ENCODE measurements around the gene MAP6D1.

MAP6D1 gene

DNA sequence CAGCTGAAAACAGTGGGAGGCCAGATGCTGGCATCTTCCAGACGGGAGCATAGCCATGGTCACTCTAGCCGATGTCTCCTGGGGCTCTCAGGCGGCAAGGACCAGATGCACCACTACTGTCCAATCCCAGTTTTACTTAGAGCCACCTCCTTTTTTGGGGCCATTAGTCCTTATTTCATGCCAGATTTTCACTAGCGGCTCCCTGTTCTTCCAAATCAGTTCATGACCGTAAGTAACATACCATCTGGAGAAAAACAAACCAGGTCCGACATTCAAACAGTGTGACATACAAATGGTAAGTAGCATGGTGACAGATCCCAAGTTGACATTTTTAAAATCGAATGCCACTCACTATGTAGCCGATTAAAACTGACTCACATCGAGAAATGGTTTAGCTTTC, 4.1 kb upstream of the MAP6D1 start:
- no peak overlapping the region for H3K4me3 Mint-ChIP-seq
- ATAC-seq (no peak), DNase-seq (ENCODE audit: low spot score in 2 of 2) (no peak)
- H3K27ac Mint-ChIP-seq: no peak overlapping the region
- peaks cover 69% of the 10 kb centered on the region for H3K36me3 Mint-ChIP-seq
- peaks cover 3% of the 10 kb centered on the region for H3K4me1 Mint-ChIP-seq
- no peaks in the 10 kb centered on the region for H3K9me3 Mint-ChIP-seq

DNA sequence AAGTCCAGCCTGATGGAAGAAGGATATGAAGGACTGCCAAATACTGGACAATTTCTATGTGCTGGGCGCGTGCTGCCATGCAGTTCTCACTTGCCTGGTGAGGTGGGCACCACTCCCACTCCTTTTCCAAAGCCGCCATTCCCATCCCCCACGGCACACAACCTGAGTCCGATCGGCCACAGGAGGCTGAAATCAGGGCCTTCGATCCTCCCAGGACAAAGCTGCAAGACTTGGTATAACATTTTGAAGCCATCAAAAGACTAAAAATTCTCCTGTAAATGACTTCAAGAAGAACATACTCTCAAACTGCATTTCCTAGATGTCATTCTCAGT, 3.1 kb upstream of the MAP6D1 start:
- Mint-ChIP-seq H3K4me3 (no peak overlapping the region), H3K4me1 (peaks cover 10% of the 10 kb centered on the region), H3K27ac (no peak overlapping the region), H3K9me3 (no peaks in the 10 kb centered on the region), H3K36me3 (peaks cover 59% of the 10 kb centered on the region)
- no peak for DNase-seq (ENCODE audit: low spot score in 2 of 2)
- no peak for ATAC-seq

DNA sequence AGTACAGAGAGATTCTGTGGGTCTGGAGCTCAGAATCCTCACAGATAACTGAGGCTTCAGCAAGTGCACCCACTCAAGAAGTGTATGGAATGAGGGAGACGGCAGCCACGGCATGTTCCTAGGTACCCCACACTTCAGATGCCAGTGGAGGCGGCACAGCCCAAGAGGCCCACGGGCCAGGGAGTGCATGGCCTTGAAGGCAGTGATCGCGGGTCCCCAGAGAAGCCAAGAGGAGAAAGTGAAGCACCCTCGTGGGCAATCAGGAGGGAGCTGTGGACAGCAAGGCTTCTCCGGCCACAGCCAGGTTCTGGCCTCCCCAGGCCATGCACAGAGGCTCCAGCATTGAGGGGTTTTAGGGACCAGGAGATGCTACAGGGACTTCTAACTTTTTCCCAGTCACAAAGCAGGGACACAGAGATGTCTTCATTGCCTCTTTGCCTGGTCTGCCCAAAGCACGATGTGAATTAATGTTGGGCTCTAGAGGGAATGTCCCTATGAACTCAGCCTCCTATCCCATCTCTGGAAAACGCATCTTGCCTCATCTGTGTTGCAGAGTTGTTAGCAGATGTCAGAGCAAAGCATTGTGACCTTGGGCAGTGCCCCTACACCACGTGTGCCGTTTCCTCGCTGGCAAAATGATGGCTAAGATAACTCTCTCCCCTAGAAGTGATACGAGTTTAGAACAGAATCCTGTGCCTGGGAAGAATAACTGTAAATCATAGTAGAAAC, 2.6 kb upstream of the MAP6D1 start:
- H3K36me3 Mint-ChIP-seq: peaks cover 54% of the 10 kb centered on the region
- no peak overlapping the region for H3K4me3 Mint-ChIP-seq
- ATAC-seq (no peak), DNase-seq (ENCODE audit: low spot score in 2 of 2) (no peak)
- no peak overlapping the region for H3K27ac Mint-ChIP-seq
- no peaks in the 10 kb centered on the region for H3K9me3 Mint-ChIP-seq
- peaks cover 10% of the 10 kb centered on the region for H3K4me1 Mint-ChIP-seq

DNA sequence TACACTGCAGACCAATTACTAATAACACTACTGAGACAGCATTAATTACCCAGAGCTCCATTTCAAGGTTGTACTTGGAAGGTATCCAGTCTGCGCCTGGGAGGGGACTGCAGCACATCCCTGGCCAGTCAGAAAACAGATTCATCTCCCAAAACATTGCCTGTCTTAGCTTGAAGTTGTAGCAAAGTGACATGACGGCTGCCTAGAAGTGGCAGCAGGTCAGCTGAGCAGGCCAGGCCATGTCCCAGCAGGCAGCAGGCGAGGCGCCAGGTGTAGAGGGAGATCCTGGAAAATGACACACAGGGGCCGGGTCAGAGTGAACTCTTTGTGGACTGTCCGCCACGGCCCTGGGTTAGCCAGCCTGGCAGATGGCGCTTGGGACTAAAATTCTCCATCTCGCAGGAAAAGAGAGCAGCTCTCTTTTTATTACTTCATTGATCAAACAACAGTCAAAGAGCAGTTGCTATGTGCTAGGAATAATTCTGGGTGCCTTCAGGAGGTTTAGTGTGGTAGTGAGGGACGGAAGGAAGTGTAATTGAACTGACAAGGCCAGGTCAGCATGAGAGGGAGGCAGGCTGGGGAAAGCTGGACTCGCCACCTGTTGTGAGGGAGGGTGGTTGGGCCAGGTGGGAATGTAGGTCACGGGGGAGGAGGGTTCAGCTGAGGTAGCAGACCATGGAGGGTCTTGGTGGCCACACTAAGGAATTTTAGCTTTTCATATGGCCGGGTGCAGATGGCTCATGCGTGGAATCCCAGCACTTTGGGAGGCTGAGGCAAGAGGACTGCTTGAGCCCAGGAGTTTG, 1.3 kb upstream of the MAP6D1 start:
- ATAC-seq: no peak
- peaks cover 47% of the 10 kb centered on the region for H3K36me3 Mint-ChIP-seq
- no peak overlapping the region for H3K27ac Mint-ChIP-seq
- peaks cover 15% of the 10 kb centered on the region for H3K4me1 Mint-ChIP-seq
- H3K4me3 Mint-ChIP-seq: peak overlapping the region; percentile 49
- H3K9me3 Mint-ChIP-seq: no peaks in the 10 kb centered on the region
- DNase-seq (ENCODE audit: low spot score in 2 of 2): no peak

DNA sequence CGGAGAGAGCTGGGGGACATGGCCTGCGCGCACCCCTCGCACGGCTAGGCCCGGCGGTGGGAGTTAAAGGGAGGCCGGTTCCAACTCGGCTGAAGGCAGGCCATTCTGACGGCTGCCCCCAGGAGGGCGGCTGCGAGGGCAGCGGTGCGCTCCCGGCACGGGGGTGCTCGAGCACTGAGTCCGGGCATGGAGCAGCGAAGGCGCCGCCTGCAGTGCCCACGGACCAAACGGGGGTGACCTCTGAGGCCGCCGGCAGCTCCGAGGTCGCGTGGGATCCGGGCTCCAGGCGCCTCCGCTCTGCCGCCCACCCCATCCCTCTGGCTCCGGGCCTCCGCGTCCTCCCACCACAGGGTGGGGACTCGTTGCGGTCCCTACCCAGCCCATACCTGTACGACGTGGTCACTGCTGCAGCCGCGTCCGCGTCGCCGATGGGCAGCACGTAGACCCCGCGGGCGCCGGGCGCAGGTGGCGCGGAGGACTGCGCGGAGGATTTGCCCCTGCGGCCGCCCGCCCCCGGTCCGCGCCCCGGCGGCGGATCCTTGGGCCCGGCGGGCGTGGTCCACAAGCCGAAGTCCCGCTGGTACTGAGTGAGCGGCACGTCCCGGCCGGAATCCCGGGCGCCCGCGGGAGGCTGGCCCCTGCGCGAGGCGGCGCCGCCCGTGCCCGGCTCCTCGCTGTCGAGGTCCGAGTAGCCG, 469 bp downstream of the MAP6D1 start:
- Mint-ChIP-seq H3K9me3 (no peaks in the 10 kb centered on the region), H3K36me3 (peaks cover 29% of the 10 kb centered on the region), H3K27ac (no peak overlapping the region), H3K4me1 (peaks cover 15% of the 10 kb centered on the region), H3K4me3 (peak overlapping the region; percentile 71)
- DNase-seq (ENCODE audit: low spot score in 2 of 2) (peak; percentile 16 to 67), ATAC-seq (peak; percentile 51)

DNA sequence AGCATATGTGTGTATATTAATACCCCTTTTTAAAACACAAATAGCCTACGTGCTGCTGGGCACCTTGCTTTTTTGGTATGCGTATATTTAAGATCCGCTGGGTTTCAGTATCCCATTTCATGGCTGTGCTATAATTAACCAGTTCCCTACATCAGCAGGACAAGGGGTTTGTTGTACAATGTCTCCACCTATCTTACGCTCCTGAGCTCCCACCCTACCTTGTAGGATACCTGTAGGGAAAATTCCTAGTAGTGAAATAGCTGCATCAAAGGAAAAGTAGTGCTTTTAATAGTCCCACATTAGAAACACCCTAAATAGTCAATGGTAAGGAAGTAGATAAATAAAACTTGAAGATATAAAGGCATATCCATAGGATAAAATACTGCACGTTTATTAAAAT, 1.4 kb downstream of the MAP6D1 start:
- Mint-ChIP-seq H3K4me1 (peaks cover 15% of the 10 kb centered on the region), H3K4me3 (peak overlapping the region; percentile 71), H3K27ac (no peak overlapping the region), H3K9me3 (no peaks in the 10 kb centered on the region), H3K36me3 (peaks cover 20% of the 10 kb centered on the region)
- ATAC-seq (no peak), DNase-seq (ENCODE audit: low spot score in 2 of 2) (no peak)

DNA sequence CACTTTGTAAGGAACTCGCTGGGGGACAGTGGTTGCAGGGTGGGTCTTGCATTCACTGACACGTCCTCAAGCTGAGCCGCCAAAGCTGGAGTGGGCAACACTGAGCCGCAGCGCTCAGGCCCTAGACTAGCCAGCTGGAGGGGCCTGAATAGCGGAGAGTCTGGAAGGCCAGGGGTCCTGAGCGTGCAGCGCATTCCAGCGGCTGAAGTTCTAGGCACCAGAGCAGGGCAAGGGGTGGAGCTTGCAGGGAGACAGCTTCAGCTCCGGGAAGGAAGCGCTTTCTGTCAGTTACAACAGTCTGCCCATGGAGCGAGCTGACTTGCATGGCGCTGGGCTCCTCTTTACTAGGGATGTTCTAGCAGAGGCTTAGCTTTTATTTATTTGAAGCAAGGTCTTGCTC, 2.7 kb downstream of the MAP6D1 start:
- Mint-ChIP-seq H3K36me3 (peaks cover 21% of the 10 kb centered on the region), H3K27ac (no peak overlapping the region), H3K4me1 (peaks cover 15% of the 10 kb centered on the region), H3K4me3 (no peak overlapping the region), H3K9me3 (no peaks in the 10 kb centered on the region)
- no peak for ATAC-seq
- no peak for DNase-seq (ENCODE audit: low spot score in 2 of 2)

DNA sequence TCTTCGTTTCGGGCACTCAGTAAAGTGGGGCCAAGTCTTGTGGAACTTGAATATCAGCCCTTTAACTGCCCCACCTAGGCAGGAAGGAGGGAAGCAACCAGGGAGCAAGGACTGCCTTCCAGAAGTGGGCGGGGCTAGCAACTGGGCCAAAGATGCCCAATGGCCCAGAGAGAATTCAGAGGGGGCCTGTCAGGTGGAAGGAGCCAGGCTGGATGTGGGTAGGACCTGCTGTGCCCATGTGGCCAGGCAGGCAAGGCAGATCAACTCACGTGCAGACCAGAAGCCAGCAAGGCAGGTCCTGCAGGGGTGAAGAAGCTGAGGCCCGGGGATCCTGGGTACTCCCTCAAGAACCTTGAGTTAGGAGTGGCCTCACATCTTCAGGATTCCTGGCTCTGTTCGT, 5.5 kb downstream of the MAP6D1 start:
- Mint-ChIP-seq H3K4me1 (peaks cover 34% of the 10 kb centered on the region), H3K4me3 (no peak overlapping the region), H3K9me3 (no peaks in the 10 kb centered on the region), H3K36me3 (peaks cover 37% of the 10 kb centered on the region), H3K27ac (no peak overlapping the region)
- ATAC-seq (no peak), DNase-seq (ENCODE audit: low spot score in 2 of 2) (no peak)

DNA sequence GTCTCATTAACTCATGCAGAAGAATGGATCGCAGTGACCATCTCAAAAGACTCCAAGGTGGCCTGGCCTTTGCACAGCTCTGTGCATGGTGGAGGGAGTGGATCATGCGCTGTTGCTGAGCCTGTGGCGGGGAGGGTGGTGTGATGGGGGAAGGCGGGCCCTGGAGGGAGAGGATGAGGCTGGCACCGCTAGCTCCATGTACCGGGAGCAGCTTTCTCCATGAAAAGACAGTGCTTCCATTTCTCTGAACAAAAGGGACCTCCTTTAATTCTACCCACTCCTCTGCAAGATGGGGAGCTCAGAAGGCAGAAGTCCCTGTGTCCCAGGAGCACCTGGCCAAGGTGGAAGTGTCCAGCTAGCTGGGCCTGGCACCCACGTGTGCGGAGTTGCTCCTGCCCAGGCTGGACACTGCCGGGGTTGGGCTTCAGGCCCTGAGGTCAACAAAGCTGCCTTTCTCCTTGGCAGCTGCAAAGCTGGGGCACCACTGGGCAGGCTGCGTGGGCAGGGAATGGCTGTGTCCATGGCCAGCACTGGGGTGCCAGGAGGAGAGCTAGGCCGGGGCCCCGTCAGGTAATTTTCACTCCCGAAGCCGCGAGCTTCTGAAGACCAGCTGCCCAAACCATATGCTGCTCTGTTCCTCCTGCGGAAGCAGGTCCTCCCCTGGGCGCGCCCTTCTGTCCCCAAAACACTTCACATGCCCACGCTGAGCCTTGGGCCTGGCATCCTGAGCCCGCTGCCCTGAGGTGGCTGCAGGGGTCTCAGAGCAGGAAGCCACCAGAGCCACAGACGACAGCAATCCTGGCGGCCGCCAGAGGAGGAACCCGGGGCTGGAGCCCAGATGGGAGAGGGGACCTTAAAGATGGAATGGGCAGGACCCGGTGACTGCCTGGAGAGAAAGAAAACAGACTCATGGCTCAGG, 6.4 kb downstream of the MAP6D1 start:
- H3K9me3 Mint-ChIP-seq: no peaks in the 10 kb centered on the region
- H3K4me3 Mint-ChIP-seq: no peak overlapping the region
- peak overlapping the region; percentile 52 for H3K27ac Mint-ChIP-seq
- DNase-seq (ENCODE audit: low spot score in 2 of 2) (no peak), ATAC-seq (no peak)
- peaks cover 34% of the 10 kb centered on the region for H3K4me1 Mint-ChIP-seq
- H3K36me3 Mint-ChIP-seq: peaks cover 44% of the 10 kb centered on the region

DNA sequence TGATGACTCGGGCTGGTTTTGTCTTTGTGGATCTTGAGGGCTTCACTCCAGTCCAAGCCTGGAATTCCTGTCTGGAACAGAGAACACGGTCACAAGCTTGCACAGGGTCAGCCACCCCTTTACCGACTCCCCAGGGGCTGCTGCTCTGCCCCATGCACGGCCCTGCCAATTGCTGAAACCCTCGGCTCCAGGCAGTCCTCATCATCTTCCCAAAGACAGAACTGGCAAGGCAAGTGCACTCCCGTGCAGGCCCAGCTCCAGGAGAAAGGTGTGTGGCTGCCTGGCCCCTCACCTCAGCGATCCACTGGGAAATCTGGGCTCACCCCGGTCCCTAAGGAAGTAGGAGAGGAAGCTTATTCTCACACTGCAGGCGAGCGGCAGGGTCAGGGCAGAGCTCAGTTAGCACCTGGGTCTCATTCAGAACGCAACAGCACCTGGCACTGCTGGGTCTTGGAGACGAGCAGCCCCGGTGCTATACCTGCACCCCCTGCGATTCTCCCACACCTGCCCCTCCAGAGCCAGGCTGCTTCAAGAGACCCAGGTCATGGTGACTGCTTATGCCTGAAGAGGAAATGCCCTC, 7.2 kb downstream of the MAP6D1 start:
- Mint-ChIP-seq H3K4me1 (peaks cover 32% of the 10 kb centered on the region), H3K9me3 (no peaks in the 10 kb centered on the region), H3K27ac (peak overlapping the region; percentile 52), H3K36me3 (peaks cover 44% of the 10 kb centered on the region), H3K4me3 (no peak overlapping the region)
- no peak for ATAC-seq
- no peak for DNase-seq (ENCODE audit: low spot score in 2 of 2)

DNA sequence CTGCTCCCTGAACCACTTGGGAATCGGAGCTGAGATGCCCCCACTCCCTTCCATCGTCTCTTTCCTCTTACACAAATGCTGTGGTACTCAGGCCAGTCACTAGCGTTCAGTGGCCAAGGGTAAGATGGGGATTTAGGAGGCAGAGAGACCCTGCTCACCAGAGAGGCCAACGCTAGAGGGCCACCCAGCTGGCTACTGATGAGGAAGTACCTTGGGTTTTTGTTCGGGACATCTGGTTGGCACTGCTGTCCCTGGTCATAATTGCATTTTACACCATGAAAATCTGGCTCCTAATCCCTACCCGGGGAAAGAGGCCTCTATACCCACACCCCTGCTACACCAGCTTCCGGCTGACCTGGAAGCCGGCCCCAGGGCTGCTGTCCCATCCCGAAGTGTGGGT, 7.7 kb downstream of the MAP6D1 start:
- Mint-ChIP-seq H3K4me1 (peaks cover 31% of the 10 kb centered on the region), H3K27ac (no peak overlapping the region), H3K36me3 (peaks cover 46% of the 10 kb centered on the region)

DNA sequence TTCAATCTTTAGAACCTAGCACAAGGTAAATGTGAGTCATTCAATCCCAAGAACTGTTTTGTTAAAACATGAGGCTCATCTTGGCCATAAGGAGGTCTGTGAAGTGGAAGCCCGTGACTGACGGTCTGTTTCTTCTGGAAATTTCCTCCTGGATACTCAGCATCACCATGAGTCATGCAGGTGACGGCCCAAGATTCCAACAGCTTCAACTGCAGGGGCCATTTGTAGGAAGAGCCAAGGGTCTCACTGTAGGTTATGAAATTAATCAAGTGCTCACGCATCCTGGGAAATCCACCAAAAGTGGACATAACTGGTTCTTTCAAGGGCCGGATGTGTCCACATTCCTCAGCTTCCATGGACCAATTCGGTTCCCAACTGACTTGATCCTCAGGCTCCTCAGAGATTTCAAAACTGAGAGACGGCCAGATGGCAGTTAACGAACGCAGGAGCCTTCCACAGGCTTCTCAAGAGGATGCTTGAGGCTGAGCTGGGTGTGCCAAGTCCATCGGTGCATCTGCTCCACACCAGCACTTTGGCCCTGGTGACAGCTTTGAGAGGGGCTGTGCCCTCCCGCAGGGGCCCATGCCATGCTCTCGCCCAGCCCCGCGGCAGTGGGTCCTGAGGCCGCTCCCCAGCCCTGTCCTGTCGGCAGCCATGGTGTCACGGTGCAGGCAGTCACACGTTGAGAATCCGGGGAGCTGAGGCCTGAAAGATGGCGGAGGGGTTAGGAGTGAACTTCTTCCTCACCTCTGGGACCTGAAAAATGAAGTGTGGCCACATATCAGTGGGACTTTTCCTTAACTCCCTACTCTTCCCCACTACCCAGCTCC, 8.5 kb downstream of the MAP6D1 start:
- ATAC-seq (no peak), DNase-seq (ENCODE audit: low spot score in 2 of 2) (no peak)
- Mint-ChIP-seq H3K36me3 (peaks cover 49% of the 10 kb centered on the region), H3K4me1 (peaks cover 27% of the 10 kb centered on the region), H3K27ac (peak overlapping the region; percentile 84), H3K4me3 (no peak overlapping the region), H3K9me3 (no peaks in the 10 kb centered on the region)

More for the DNA sequence above, 7.7 kb downstream of the MAP6D1 start:
- DNase-seq (ENCODE audit: low spot score in 2 of 2) (no peak), ATAC-seq (no peak)
- no peaks in the 10 kb centered on the region for H3K9me3 Mint-ChIP-seq
- H3K4me3 Mint-ChIP-seq: no peak overlapping the region

DNA sequence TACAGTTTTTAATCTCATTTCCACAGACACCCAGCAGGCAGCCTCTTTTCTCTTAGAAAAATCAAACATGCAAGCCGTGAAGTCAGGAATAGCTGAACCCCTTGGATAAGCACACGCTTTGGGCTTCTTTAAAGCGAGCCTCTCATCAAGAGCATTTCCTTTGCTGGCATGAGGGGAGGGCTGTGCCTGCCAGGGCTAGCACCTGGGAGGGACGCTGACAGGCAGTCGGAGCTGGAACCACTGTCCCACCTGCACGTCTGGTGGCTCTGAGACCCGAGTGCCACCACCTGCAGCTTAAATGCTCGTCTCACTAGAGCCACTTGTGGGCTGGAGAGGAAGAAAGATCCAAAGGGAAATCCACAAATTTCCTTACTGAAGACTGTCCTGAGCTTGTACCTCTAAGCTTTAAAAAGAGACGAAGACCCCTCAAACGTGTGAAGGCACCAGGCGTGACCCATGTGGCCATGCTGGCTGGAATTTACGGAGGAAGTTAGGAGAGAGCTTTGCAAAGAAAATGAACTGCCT, 9.4 kb downstream of the MAP6D1 start:
- H3K4me3 Mint-ChIP-seq: peak overlapping the region; percentile 36
- DNase-seq (ENCODE audit: low spot score in 2 of 2) (no peak), ATAC-seq (no peak)
- H3K9me3 Mint-ChIP-seq: no peaks in the 10 kb centered on the region
- H3K36me3 Mint-ChIP-seq: peaks cover 58% of the 10 kb centered on the region
- peaks cover 27% of the 10 kb centered on the region for H3K4me1 Mint-ChIP-seq
- peak overlapping the region; percentile 84 for H3K27ac Mint-ChIP-seq

DNA sequence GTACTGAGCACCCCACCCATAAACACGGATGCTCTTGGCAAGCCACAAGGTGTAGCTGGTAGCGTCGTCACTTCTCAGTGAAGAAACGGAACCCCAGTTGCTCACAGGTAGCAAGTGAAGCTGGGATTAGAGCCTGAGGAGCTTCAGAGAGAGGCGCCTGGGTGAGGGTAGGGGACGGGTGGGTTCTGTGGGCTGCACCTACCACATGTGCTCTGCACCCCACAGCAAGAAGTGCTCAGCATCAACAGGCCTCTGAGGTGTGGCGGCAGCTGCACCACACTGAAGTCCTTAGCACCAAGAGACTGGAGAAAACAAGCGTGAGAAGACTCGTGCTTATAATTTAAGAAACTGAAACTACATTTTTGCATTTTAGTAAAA, 9.8 kb downstream of the MAP6D1 start:
- Mint-ChIP-seq H3K36me3 (peaks cover 62% of the 10 kb centered on the region), H3K9me3 (no peaks in the 10 kb centered on the region), H3K4me3 (peak overlapping the region; percentile 36), H3K27ac (peak overlapping the region; percentile 84), H3K4me1 (peaks cover 27% of the 10 kb centered on the region)
- DNase-seq (ENCODE audit: low spot score in 2 of 2) (no peak), ATAC-seq (peak; percentile 49)

All from stimulated activated effector memory CD8-positive, alpha-beta T cell treated with anti-CD3 and anti-CD28 coated beads, Interleukin-12 subunit alpha, Interleukin-12 subunit beta, amount 100 ng/mL, for 72 hours (primary cell).